ENCODE data around the gene MRPS16.

Gene MRPS16

GRCh38 chr10:73239908-73240307 is 12.5 kb downstream of the MRPS16 start:
- no peak for DNase-seq (ENCODE audit: low read depth in 2 of 2)

GRCh38 chr10:73238990-73239566 is 13.4 kb downstream of the MRPS16 start:
- DNase-seq (ENCODE audit: low read depth in 2 of 2), result no peak

- DNase-seq (ENCODE audit: low read depth in 2 of 2), result no peak
These were observed 17.7 kb downstream of the MRPS16 start for GRCh38 chr10:73234695-73235094.

- DNase-seq (ENCODE audit: low read depth in 2 of 2), result no peak
These were observed 18.6 kb downstream of the MRPS16 start for GRCh38 chr10:73233883-73234282.

GRCh38 chr10:73232887-73233286 is 19.6 kb downstream of the MRPS16 start:
- no peak for DNase-seq (ENCODE audit: low read depth in 2 of 2)

- DNase-seq (ENCODE audit: low read depth in 2 of 2), result no peak
These were observed 22.9 kb downstream of the MRPS16 start for GRCh38 chr10:73229567-73229966.

- DNase-seq (ENCODE audit: low read depth in 2 of 2), result no peak
These were observed 24.2 kb downstream of the MRPS16 start for GRCh38 chr10:73228247-73228646.

- no peak for DNase-seq (ENCODE audit: low read depth in 2 of 2)
These were observed 25.8 kb downstream of the MRPS16 start for GRCh38 chr10:73226663-73227062.

GRCh38 chr10:73225518-73225917 is 26.9 kb downstream of the MRPS16 start:
- DNase-seq (ENCODE audit: low read depth in 2 of 2), result no peak

GRCh38 chr10:73220989-73221388 is 31.5 kb downstream of the MRPS16 start:
- no peak for DNase-seq (ENCODE audit: low read depth in 2 of 2)

- DNase-seq (ENCODE audit: low read depth in 2 of 2), result no peak
These were observed 33.1 kb downstream of the MRPS16 start for GRCh38 chr10:73219384-73219783.

GRCh38 chr10:73218431-73219191 is 33.8 kb downstream of the MRPS16 start:
- no peak for DNase-seq (ENCODE audit: low read depth in 2 of 2)

GRCh38 chr10:73217628-73218027 is 34.8 kb downstream of the MRPS16 start:
- no peak for DNase-seq (ENCODE audit: low read depth in 2 of 2)

GRCh38 chr10:73215749-73216148 is 36.7 kb downstream of the MRPS16 start:
- DNase-seq (ENCODE audit: low read depth in 2 of 2), result no peak

- no peak for DNase-seq (ENCODE audit: low read depth in 2 of 2)
These were observed 41.2 kb downstream of the MRPS16 start for GRCh38 chr10:73211106-73211811.

GRCh38 chr10:73210395-73211105 is 41.9 kb downstream of the MRPS16 start:
- no peak for DNase-seq (ENCODE audit: low read depth in 2 of 2)

GRCh38 chr10:73209705-73210104 is 42.7 kb downstream of the MRPS16 start:
- DNase-seq (ENCODE audit: low read depth in 2 of 2), result no peak

GRCh38 chr10:73207883-73208282 is 44.6 kb downstream of the MRPS16 start:
- no peak for DNase-seq (ENCODE audit: low read depth in 2 of 2)

- DNase-seq (ENCODE audit: low read depth in 2 of 2), result no peak
These were observed 46.1 kb downstream of the MRPS16 start for GRCh38 chr10:73206385-73206784.

GRCh38 chr10:73205890-73206289 is 46.6 kb downstream of the MRPS16 start:
- DNase-seq (ENCODE audit: low read depth in 2 of 2), result no peak

GRCh38 chr10:73205081-73205480 is 47.4 kb downstream of the MRPS16 start:
- no peak for DNase-seq (ENCODE audit: low read depth in 2 of 2)

Measured in stimulated activated CD4-positive, alpha-beta T cell treated with anti-CD3 and anti-CD28 coated beads, Interleukin-15, amount 100 ng/mL, for 48 hours (primary cell).